GM18858 (cell line): ENCODE measurements around the gene SPG11.
A peak's percentile ranks its signal among the peaks of the same experiment; 100 is the strongest.
"Not testable (repeated sequence)": the region's sequence is repeated elsewhere in the genome, so short reads cannot be mapped to it uniquely, and the experiment has no call there.

ENCODE experiments used
- ATAC-seq: cut with Tn5 transposase; IDR thresholded peaks from one replicate; pipeline ENCODE4 v1.9.1; 2021; ENCODE audit not compliant: unreplicated experiment

The SPG11 gene

GRCh38 chr15:44676676-44677075 lies 13.2 kb upstream of the SPG11 start:
- no peak for ATAC-seq

- ATAC-seq, result no peak
Observed at GRCh38 chr15:44675911-44676310, 12.4 kb upstream of the SPG11 start.

- no peak for ATAC-seq
Observed at GRCh38 chr15:44673639-44674038, 10.2 kb upstream of the SPG11 start.

GRCh38 chr15:44670087-44670950 lies 6.9 kb upstream of the SPG11 start:
- ATAC-seq, result no peak

GRCh38 chr15:44668921-44669320 lies 5.5 kb upstream of the SPG11 start:
- no peak for ATAC-seq

- no peak for ATAC-seq
Observed at GRCh38 chr15:44667039-44667360, 3.5 kb upstream of the SPG11 start.

GRCh38 chr15:44666210-44667038 lies 3.0 kb upstream of the SPG11 start:
- no peak for ATAC-seq

- ATAC-seq, result peak; percentile 22
Observed at GRCh38 chr15:44662478-44663409, 718 bp downstream of the SPG11 start.

- no peak for ATAC-seq
Observed at GRCh38 chr15:44661576-44661975, 1.9 kb downstream of the SPG11 start.

GRCh38 chr15:44659056-44659455 lies 4.4 kb downstream of the SPG11 start:
- ATAC-seq, result no peak

GRCh38 chr15:44657378-44657777 lies 6.1 kb downstream of the SPG11 start:
- ATAC-seq, result no peak

GRCh38 chr15:44656913-44657312 lies 6.5 kb downstream of the SPG11 start:
- no peak for ATAC-seq

GRCh38 chr15:44656298-44656697 lies 7.2 kb downstream of the SPG11 start:
- ATAC-seq, result no peak

- no peak for ATAC-seq
Observed at GRCh38 chr15:44654858-44655257, 8.6 kb downstream of the SPG11 start.

- ATAC-seq, result no peak
Observed at GRCh38 chr15:44647637-44648036, 15.8 kb downstream of the SPG11 start.

GRCh38 chr15:44647036-44647435 lies 16.4 kb downstream of the SPG11 start:
- ATAC-seq, result no peak

- ATAC-seq, result no peak
Observed at GRCh38 chr15:44646460-44646859, 17.0 kb downstream of the SPG11 start.

- ATAC-seq, result no peak
Observed at GRCh38 chr15:44641651-44642050, 21.8 kb downstream of the SPG11 start.

GRCh38 chr15:44636976-44637375 lies 26.5 kb downstream of the SPG11 start:
- no peak for ATAC-seq

GRCh38 chr15:44633603-44634002 lies 29.9 kb downstream of the SPG11 start:
- no peak for ATAC-seq

GRCh38 chr15:44625286-44625685 lies 38.2 kb downstream of the SPG11 start:
- ATAC-seq, result not testable (repeated sequence)
